NCI-H146 (cell line): ENCODE data around the gene TMEM221.
"Not testable (repeated sequence)": the region's sequence is repeated elsewhere in the genome, so short reads cannot be mapped to it uniquely, and the experiment has no call there.

Experiments
- DNase-seq: peaks from one replicate; lab custom pipeline; 2025; lab: John Stamatoyannopoulos, UW

The TMEM221 gene

DNA sequence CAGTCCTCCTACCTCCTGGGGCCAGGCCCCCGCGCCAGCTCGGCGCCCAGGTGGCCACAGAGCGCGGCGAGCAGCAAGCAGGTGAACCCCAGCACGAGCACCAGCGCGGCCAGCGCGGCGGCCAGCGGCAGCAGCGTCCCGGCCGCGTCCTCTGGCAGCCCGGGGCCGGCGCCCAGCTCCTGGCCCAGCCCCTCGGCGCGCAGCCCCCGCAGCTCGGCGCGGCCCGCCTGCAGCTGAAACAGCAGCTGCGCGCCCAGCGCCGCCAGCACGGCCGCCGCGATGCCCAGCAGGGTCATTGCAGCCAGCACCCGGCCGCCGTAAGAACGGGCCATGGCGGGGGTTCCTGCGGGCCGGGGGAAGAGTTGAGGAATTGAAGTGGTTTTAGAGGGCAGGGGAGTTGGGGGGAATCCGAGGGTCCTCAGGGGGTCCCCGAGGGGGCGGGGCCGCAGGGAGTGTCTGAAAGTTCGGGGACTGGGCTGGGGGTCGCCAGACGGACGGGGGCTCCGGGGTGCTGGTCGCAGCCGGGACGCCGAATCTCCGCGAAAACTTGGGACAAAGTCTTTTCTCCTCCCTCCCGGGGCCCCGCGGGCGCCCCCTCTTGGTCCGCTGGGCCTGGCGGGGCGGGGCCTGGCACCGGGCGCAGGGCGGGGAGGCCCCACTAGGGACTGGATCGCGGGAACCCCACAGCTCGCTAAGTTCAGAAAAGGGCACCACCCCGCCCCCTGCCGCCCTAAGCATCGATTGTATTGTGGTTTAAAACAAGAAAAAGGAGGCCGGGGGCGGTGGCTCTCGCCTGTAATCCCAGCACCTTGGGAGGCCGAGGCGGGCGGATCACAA is at the start of gene TMEM221:
TSS of gene TMEM221 (minus strand) at position 538 of the 837 bp plus-strand sequence. CDS start at position 332, 206 bp downstream.
- peak; percentile 44 for DNase-seq

DNA sequence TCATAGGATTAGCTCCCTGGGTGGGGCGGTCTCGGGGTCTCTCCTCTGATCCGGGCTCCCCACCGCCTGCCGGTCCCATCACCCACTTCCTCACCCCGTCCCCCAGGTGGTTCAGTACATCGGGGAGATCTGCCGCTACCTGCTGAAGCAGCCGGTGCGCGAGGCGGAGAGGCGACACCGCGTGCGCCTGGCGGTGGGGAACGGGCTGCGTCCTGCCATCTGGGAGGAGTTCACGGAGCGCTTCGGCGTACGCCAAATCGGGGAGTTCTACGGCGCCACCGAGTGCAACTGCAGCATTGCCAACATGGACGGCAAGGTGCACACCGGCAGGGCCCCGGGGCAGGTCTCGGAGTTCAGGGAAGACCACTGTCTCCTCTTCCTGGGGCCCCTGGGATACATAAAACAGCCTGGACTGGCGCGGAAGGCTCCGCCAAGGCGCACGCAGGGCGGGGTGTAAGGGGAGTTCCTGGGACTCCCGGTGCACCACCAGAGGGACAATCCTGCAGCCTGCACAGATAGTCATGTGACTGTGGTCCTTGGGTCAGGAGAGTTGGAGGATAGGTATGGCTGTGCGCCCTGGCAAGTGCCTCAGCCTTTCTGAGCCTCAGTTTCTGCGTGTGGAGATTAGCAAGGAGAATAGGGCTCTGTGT is 48.8 kb upstream of the TMEM221 start:
- no peak for DNase-seq

DNA sequence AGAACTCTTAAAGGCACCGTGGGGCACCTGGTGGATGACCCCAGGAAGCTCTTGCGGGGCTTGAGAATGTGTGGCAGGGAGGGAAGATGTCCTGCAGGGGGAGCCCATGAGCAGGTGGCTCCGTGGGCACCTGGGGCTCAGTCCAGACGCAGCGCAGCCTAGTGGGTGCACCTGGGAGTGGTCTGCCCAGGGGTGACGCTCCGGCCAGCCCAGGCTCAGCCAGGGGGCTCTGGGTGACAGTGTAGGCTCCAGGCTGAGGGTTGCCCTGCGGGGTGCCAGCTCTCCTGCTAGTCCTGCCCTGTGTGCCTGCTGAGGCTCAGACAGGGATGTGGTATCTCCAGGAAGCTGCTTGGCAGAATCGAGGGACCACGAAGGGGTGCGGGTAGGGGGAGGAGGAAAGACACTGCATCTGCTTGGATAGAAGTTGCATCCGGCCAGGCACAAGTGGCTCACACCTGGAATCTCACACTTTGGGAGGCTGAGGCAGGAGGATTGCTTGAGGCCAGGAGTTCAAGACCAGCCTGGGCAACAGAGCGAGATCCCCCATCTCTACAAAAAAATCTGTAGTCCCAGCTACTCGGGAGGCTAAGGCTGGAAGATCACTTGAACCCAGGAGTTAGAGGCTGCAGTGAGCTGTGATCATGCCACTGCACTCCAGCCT is 48.0 kb upstream of the TMEM221 start:
- DNase-seq: peak; percentile 79

DNA sequence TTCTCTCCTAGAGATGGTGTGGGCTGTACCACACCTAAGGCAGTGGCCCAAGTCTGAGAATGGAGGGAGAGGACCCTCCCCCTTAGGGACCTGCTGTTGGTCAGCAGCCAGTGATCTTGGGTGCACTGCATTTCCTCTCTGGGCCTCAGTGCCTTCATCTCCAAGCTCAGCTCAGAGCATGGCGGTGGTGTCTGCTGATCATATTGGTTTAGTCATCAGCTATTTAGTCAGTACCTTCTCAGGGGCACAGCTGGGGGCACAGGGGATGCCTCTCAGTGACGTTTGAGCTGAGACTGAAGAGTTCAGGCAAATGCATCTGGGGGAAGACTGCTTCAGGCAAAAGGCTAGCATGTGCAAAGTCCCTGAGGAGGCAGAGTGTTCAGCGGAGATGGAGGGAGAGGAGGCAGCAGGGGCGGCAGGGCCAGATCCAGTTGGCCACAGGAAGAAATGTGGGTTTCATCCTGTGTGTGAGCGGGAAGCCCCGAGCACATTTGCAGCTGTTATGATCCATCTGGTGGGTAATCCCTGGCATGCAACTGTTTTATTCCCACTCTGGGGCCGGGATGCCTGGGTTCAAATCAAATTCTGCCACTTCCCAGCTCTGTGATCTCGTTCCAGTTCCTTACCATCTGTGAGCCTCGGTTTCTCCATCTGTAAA is 47.3 kb upstream of the TMEM221 start:
- DNase-seq: no peak

DNA sequence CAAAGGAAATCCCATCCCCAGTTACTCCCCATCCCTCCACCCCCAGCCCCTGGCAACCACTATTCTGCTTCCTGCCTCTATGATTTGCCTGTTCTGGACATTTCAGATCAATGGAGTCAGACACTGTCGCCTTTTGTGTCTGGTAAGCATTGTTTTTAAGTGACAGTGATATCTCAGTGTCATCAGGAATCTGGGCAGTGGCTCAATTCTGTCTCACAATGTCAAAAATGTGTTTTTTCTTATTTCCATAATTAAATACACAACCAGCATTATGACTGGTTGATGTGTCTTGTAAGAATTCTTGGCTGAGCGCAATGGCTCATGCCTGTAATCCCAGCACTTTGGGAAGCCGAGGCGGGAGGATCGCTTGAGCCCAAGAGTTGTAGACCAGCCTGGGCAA is 42.8 kb upstream of the TMEM221 start:
- DNase-seq: no peak

DNA sequence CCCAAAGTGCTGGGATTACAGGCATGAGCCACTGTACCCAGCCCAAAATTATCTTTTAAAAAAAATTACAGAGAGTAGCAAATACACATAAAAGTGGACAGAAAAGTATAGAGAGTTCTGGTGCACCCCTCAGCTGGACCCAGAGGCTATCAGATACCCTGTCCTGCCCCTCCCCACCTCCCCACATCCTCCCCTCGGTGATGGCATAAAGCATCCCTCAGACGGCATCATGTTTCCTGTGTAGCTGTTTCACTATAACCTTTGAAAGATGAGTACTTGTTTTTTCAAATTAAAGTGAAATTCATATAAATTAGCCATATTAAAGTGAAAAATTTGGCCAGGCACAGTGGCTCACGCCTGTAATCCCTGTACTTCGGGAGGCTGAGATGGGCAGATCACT is 41.9 kb upstream of the TMEM221 start:
- DNase-seq: no peak

DNA sequence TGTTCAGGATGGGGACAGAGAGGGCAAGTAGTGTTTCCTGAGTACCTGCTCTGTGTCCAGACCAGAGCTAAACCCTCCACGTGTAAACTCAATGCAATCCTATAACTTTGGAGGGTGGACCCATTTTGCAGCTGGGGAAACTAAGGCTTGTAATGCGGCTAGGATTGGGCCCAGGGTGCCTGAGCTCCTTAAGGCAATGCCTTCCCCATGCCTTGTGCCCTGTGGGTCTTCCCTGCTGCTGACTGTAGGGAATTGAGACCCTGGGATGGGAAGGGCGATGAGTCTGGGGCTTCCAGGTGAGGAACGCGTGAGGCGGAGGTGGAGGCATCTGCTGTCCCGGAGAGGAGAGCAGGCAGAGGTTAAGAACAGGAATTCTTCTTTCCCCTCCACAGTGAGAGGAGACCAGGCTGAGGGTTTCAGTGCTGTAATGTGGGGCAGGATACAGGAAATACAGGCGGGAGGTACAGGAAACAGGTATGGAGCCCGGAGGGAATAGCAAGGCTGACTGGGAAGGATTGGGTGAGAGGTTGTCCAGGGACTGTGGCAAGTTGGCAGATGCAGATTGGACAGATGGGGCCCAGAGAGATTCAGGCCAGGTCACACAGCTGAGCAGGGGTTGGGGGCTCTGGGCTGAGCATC is 41.0 kb upstream of the TMEM221 start:
- no peak for DNase-seq

DNA sequence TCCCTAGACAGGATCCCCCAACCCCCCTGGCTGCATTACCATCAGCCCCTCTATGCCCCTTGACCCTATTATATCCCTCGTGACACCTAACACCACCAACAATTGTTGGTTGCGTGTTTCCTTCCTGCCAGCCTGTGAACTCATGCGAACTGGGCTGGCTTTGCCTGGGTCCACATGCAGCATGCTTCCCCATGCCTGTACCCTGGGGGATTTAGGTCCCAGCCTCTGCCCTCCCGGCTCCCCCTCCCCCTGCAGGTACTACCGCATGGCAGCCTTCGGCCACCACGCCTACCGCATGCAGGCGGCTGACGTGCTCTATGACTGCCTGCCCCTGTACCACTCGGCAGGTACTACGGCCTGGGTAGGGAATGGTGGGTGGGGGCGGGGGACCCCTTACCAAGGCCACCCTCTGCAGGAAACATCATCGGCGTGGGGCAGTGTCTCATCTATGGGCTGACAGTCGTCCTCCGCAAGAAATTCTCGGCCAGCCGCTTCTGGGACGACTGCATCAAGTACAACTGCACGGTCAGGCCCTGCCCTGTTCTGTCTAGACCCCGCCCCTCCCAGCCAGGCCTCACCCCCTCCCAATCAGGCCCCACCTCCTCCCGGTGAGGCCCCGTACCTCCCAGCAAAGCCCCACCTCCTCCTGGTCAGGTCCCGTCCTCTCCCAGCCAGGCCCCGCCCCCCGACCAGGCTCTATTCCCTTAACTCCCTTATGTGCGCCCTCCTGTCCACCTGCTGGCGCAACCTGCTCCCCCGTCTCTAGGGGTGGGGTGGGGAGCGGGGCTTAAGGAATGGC is 40.3 kb upstream of the TMEM221 start:
- DNase-seq: peak; percentile 96

DNA sequence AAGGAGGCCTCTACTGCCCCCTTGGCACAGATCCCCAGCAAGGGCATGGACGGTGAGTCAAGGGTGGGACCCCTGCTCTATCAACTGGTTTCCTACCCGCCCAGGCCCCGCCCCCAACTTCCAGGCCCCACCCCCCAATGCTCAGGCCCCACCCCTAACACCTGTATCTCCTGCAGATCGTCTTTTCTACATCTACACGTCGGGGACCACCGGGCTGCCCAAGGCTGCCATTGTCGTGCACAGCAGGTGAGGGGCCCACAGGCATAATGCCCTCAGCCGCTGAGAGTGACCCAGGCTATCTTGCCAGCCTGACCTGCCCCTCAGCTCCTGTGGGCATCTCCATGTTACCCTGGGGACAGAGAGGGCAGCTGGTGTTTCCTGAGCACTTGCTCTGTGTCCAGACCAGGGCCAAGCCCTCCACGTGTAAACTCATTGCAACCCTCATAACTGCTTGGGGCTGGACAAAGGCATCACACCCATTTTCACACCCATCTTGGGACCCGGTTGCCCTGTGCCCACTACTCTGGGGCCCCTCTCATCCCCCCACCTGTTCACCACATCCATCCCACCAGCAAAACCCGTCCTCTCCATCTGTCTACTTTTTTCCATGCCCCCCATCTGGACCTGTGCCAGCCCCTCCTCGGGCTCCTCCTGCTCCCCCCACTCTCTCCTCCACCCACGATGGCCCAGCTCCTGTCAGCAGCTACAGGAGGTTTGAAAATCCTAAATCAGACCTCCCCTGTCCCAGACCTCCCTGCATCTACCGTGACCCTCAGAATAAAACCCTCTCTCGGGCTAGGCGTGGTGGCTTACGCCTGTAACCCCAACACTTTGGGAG is 39.0 kb upstream of the TMEM221 start:
- no peak for DNase-seq

DNA sequence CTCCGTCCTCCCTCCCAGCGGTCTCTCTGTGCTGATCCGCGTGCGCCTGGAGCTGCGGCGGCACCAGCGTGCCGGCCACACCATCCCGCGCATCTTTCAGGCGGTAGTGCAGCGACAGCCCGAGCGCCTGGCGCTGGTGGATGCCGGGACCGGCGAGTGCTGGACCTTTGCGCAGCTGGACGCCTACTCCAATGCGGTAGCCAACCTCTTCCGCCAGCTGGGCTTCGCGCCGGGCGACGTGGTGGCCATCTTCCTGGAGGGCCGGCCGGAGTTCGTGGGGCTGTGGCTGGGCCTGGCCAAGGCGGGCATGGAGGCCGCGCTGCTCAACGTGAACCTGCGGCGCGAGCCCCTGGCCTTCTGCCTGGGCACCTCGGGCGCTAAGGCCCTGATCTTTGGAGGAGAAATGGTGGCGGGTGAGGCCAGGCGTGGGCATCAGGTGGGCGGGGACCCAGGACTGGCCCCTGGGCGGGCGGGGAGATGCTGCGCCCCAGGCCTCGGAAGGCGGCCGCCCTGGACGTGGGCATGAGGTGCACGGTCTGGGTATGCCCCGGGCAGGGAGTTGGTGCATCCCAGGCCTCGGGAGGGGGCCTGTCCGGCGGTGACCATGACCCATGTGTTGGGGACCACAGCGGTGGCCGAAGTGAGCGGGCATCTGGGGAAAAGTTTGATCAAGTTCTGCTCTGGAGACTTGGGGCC is 38.2 kb upstream of the TMEM221 start:
- DNase-seq: no peak

DNA sequence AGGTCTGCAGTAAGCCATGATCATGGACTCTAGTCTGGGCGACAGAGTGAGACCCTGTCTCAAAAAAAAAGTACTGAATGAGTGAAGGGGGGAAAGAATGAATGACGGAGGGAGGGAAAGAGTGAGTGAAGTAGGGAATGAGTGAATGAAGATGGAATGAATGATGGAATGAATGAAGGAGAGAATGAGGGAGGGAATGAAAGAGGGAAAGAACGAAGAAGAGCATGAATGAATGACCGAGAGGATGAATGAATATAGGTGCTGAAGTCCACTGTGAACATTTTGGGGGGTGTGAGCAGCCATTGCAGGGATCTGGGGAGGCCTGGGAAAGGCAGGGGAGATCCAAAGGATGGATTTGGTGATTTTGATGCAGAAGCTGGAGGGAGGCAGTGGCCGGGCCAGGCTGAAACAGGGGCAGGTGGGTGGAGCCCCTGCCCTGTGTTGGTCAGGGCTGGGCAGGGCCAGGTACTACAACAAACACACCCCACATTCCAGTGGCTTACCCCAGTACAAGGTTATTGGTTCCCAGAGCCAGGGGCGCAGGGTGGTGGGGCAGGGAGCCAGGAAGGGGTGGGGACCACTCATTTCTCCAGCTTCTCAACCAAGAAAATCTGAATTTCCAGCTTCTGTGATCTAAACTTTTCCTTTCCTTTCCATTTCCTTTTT is 36.2 kb upstream of the TMEM221 start:
- DNase-seq: no peak

DNA sequence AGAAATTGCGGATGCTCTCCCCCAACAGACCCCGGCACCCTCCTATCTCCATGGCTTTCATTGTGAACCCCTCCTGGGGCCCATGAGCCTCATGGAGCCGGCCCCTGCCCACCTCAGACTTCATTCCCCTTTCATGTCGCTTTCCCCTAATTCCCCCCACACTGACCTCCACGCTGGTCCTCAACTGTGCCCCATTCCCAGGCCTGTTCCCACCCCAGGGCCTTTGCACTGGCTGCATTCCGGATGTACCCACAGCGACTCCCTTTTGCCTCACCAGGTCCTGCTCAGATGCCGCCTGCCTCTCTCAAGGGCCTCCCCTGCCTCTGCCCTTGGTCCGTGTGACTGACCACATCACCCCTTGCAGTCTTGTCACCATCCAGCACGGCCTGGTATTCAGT is 35.1 kb upstream of the TMEM221 start:
- no peak for DNase-seq

DNA sequence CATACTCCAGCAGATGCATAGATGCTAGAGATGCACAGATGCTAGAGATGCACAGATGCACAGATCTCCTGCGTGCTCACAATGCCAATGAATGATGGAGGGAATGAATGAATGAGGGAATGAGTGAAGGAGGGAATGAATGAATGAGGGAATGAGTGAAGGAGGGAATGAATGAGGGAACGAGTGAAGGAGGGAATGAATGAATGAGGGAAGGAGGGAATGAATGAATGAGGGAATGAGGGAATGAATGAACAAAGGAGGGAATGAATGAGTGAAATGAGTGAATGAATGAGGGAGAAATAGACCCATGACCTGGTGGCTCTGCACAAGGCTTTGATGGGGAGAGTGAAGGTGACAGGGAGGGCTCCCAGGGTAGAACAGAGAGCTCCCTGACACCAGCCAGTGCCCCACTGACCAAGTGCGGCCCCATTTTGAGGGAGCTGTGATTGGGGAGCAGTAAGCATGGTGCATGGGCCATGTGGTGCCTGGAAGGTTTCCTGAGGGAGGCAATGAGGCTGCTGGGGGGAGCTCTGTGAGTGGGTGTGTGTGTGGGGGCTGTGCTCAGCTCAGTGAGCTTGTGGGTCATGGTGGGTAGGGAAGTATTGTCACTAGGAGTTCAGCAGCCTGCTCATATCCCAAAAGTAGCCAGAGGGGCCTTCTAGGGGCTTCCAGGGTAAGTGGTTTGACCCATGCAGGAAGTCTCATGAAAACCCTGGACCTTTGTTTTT is 34.6 kb upstream of the TMEM221 start:
- DNase-seq: no peak

DNA sequence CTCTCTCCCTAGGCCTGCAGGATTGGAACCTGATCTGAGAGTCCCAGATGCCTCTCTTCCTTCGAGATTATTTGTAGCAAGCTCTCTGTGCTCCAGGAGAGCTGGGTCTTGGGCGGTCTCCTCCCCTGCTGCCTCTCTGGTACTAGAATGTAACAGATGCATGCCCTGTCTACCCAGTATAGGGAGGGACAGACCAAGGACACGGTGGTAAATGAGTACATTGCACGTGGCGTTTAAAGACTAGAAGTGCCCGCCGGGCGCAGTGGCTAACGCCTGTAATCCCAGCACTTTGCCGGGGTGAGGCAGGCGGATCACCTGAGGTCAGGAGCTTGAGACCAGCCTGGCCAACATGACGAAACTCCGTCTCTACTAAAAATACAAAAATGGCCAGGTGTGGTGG is 33.5 kb upstream of the TMEM221 start:
- no peak for DNase-seq

DNA sequence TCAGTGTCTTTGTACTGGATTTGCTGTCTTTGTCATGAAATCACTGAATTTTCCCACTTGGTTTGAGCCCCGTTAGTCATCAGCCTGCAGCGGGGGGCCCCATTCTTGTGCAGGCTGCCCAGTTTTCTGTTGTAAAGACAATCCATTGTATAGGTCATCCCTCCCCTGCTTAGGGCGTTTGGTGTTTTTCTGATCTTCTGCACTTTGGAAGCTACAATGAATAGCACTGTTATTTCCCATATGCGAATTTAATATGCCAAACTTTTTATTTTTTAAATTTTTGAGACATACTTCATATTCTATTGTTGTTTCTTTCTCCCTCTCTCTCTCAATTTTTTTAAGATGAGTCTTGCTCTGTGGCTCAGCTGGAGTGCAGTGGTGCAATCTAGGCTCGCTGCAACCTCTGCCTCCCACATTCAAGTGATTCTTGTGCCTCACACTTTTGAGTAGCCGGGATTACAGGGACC is 30.9 kb upstream of the TMEM221 start:
- no peak for DNase-seq

DNA sequence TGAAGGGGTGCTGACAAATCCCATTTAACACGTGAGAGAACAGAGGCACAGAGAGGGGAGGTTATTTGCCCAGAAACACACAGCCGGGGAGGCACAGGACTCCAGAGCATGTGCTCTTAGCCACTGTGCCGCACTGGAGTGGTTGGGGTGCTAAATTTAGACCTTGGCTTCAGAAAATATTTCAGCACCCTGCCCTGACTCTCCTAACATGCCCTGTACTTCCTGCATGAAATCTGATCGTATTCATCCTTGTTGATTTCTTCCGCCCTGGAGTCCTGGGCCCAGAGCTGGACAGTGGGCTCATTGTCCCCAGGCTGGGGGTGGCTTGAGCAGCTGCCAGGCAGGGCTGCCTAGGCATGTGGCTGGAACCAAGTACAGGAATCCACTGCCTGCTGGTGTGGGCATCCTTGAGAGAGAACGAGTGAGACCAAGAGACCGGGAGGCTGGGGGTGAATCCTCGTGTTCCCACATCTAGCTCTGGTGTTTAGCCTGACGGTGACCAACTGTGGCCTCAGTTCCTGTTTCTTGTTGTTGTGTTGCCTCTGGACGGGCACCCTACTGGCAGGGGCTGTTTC is 27.2 kb upstream of the TMEM221 start:
- no peak for DNase-seq

DNA sequence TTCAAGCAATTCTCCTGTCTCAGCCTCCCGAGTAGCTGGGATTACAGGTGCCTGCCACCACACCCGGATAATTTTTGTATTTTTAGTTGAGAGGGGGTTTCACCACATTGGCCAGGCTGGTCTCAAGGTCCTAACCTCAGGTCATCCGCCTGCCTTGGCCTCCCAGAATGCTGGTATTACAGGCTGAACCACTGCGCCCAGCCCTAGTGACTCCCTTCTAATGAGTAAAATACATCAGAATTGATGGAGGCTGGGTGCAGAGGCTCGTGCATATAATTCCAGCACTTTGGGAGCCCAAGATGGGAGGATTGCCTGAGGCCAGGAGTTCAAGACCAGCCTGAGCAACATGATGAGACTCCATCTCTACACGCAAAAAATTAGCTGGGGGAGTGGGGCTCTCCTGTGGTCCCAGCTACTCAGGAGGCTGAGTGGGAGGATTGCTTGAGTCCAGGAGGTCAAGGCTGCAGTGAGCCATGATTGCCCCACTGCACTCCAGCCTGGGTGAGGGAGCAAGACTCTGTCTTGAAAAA is 26.6 kb upstream of the TMEM221 start:
- DNase-seq: not testable (repeated sequence)

DNA sequence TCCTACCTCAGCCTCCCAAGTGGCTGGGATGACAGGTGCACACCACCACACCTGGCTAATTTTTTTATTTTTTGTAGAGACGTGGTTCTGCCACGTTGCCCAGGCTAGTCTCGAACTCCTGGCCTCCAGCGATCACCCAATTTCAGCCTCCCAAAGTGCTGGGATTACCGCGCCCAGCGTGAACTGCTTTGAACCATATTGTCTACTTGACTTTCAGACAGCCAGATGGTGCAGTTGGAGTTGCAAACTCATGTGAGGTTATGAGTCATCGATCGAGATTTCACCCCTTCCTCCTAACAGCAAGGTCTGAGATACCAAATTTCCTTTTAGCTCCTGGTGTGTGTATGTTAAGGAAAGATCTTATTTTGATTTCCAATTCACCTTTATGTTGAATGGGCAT is 24.6 kb upstream of the TMEM221 start:
- no peak for DNase-seq
